ENCODE data around the gene TIMP2.

TIMP2 gene

GRCh38 chr17:78859051-78859450 is 66.1 kb downstream of the TIMP2 start:
- H3K4me3 ChIP-seq (ENCODE audit: low read depth, low read length): no peak overlapping the region
- no peak for TF ChIP-seq CTCF (IDR thresholded peaks at IDR 0.05; ENCODE audit: low read depth, low read length)

GRCh38 chr17:78857266-78857665 is 67.9 kb downstream of the TIMP2 start:
- TF ChIP-seq CTCF (IDR thresholded peaks at IDR 0.05; ENCODE audit: low read depth, low read length): no peak
- H3K4me3 ChIP-seq (ENCODE audit: low read depth, low read length): no peak overlapping the region

GRCh38 chr17:78855561-78856165 is 69.5 kb downstream of the TIMP2 start:
- H3K4me3 ChIP-seq (ENCODE audit: low read depth, low read length): no peak overlapping the region
- TF ChIP-seq CTCF (IDR thresholded peaks at IDR 0.05; ENCODE audit: low read depth, low read length): no peak

DNA sequence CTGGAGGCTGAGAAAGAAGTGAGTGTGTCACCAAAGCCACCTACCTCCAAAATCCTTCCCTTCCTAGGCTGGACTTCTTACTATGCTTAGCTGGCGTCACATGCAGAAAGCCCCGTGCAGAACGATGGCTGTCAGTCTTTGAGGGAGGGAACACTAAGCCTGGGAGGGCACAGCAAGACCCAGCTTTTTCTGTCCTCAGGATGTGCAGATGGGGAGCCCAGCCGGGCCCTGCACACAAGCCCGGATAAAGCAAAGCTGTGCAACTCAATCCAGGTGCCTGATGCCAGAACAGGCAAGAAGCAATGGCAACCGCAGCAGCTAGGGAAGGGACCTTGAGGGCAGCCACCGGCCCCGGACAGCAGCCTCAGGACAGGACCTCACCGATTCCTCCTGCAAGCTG is 70.7 kb downstream of the TIMP2 start:
- no peak overlapping the region for H3K4me3 ChIP-seq (ENCODE audit: low read depth, low read length)

DNA sequence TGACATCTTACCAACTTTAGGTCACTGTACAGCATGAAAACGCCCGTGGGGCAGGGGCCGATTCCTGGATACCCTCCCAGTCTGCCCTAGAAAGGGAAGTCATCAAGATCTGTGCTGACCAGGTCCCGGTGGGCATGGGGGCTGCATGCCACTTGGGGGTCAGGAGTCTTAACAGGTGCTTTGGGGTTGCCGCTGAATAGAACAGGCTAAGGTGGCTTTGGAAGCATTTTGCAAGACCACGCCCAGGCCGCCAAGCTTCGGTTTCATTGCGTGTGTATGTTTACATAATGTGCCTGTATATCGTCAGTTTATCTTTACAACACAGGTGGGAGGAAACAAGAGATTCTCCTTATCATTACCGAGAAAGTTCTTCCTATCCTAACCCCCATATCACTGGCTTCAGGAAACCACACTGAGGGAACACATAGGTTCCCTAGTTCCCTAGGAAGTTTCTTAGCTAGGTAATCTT is 71.2 kb downstream of the TIMP2 start:
- H3K4me3 ChIP-seq (ENCODE audit: low read depth, low read length): no peak overlapping the region
- TF ChIP-seq CTCF (IDR thresholded peaks at IDR 0.05; ENCODE audit: low read depth, low read length): no peak

More for the DNA sequence above, 70.7 kb downstream of the TIMP2 start:
- no peak for TF ChIP-seq CTCF (IDR thresholded peaks at IDR 0.05; ENCODE audit: low read depth, low read length)

DNA sequence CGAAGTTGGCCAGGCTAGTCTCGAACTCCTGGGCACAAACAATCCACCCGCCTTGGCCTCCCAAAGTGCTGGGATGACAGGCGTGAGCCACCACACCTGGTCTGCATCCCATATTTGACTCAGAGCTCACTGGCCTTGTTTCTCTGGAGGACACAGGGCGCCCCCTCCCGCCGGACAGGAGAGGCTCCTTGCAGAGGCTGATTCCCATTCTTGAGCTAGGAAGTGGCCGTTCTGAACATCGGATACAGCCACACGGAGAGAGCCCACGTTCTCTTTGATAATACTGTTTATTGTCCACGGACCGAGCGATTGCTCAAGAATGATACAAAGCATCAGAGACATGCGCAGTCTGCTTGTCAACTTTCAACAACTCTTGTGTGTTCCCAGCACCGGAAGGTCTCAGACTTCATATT is 72.5 kb downstream of the TIMP2 start:
- H3K4me3 ChIP-seq (ENCODE audit: low read depth, low read length): no peak overlapping the region
- TF ChIP-seq CTCF (IDR thresholded peaks at IDR 0.05; ENCODE audit: low read depth, low read length): 0 out of 2 replicates have a peak, but pooled peaks have one; percentile 6

DNA sequence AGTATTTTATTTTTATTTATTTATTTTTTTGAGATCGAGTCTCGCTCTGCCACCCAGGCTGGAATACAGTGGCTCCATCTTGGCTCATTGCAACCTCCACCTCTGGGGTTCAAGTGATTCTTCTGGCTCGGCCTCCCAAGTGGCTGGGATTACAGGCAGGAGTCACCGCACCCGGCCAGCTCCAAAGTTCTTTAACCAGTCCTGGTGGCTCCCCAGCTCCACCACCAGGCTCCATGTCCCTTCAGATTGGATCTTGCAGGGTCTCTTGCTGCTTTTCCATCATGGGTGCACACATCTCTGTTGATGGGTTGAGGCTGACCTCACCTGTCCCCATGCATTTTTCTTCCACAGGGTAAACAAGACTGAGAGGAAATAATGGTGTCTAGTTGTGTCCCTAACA is 76.2 kb downstream of the TIMP2 start:
- no peak for TF ChIP-seq CTCF (IDR thresholded peaks at IDR 0.05; ENCODE audit: low read depth, low read length)
- no peak overlapping the region for H3K4me3 ChIP-seq (ENCODE audit: low read depth, low read length)

Measured in WI38 (cell line).